ENCODE results near the gene EVA1C. TPM values are rescaled to one million over a fixed set of nuclear protein-coding genes. Genes with fewer than 3 reads are reported as not detected.

The EVA1C gene
- total and polyA plus RNA-seq, 2 donors (not counting 1 experiment from before 2014, with no cell fraction given), result 0.84 to 1.6 TPM

GRCh38 chr21:32382108-32382644 is 30.3 kb upstream of the EVA1C start:
- intact Hi-C loops (cut with micrococcal nuclease), result no loop called here
- CTCF ChIA-PET, result no interaction called here

GRCh38 chr21:32383812-32384211 is 28.7 kb upstream of the EVA1C start:
- TF ChIP-seq CTCF (IDR thresholded peaks at IDR 0.05) (no peak), EZH2 (IDR thresholded peaks at IDR 0.05; ENCODE audit: borderline replicate concordance, insufficient read depth, low read depth, low read length, poor library complexity, severe bottlenecking) (no peak)
- no peaks in the 10 kb centered on the region for H3K9me3 ChIP-seq (ENCODE audit: control extremely low read depth in 1 of 3, control insufficient read depth in 2 of 3, insufficient read depth in 1 of 3, low read length in 2 of 3)
- CTCF ChIA-PET, result interaction anchor here (1.1 kb wide), 1 partner anchor 217 kb away, joined by 8 read pairs; no protein-coding TSS in a partner anchor
- peaks cover 35% of the 10 kb centered on the region for H4K20me1 ChIP-seq (ENCODE audit: control insufficient read depth, insufficient read depth, low read length, poor library complexity, severe bottlenecking)
- Mint-ChIP-seq H3K4me1 (peaks cover 2% of the 10 kb centered on the region), H3K9me3 (ENCODE audit: insufficient read depth) (no peaks in the 10 kb centered on the region), H3K27ac (no peak overlapping the region), H3K27me3 (no peaks in the 10 kb centered on the region), H3K4me3 (no peak overlapping the region)
- DNase-seq (no peak), ATAC-seq (ENCODE audit: low read depth) (no peak)
- H3K4me3 ChIP-seq (ENCODE audit: control extremely low read depth in 1 of 5, extremely low read depth in 1 of 5, insufficient read depth in 1 of 5, low read depth in 2 of 5, low read length in 4 of 5), result no peak overlapping the region
- no peaks in the 10 kb centered on the region for H3K4me1 ChIP-seq (ENCODE audit: control insufficient read depth in 2 of 2, insufficient read depth in 2 of 2, low read length in 2 of 2)
- POLR2A ChIA-PET, result no interaction called here
- H3K9ac ChIP-seq (ENCODE audit: low read length), result no peak overlapping the region
- intact Hi-C loops (cut with micrococcal nuclease), result no loop called here
- H3K27me3 ChIP-seq (replicated peaks in 1 of 4; ENCODE audit: control extremely low read depth in 1 of 4, control insufficient read depth in 3 of 4, insufficient read depth in 4 of 4, low read length in 3 of 4), result no peaks in the 10 kb centered on the region
- WGBS (ENCODE audit: insufficient coverage), result 97% methylated on average over 6 of the region's 6 CpGs
- H3K27ac ChIP-seq (ENCODE audit: low read length in 2 of 2), result no peak overlapping the region
- H3K79me2 ChIP-seq (ENCODE audit: control insufficient read depth, insufficient read depth, low read length), result peaks cover 32% of the 10 kb centered on the region
- H3K4me2 ChIP-seq (replicated peaks; ENCODE audit: low read depth, low read length, poor library complexity, severe bottlenecking), result no peak overlapping the region
- H2AFZ ChIP-seq (ENCODE audit: insufficient read depth, low read depth, low read length, poor library complexity, severe bottlenecking), result no peak overlapping the region
- peaks cover 6 to 66% of the 10 kb centered on the region in 2 experiments for H3K36me3 ChIP-seq (replicated peaks in 1 of 2; ENCODE audit: control extremely low read depth in 1 of 2, control insufficient read depth in 1 of 2, extremely low read depth in 1 of 2, insufficient read depth in 2 of 2, low read length in 1 of 2)

More at GRCh38 chr21:32382108-32382644, 30.3 kb upstream of the EVA1C start:
- WGBS (ENCODE audit: insufficient coverage), result 94% methylated on average over 7 of the region's 10 CpGs
- no peak overlapping the region for H3K27ac Mint-ChIP-seq
- H2AFZ ChIP-seq (ENCODE audit: insufficient read depth, low read depth, low read length, poor library complexity, severe bottlenecking), result no peak overlapping the region
- H3K4me3 ChIP-seq (ENCODE audit: control extremely low read depth in 1 of 5, extremely low read depth in 1 of 5, insufficient read depth in 1 of 5, low read depth in 2 of 5, low read length in 4 of 5), result no peak overlapping the region
- H3K79me2 ChIP-seq (ENCODE audit: control insufficient read depth, insufficient read depth, low read length), result peaks cover 16% of the 10 kb centered on the region
- no peaks in the 10 kb centered on the region for H3K27me3 Mint-ChIP-seq
- DNase-seq (no peak), ATAC-seq (ENCODE audit: low read depth) (no peak)
- H3K9ac ChIP-seq (ENCODE audit: low read length), result no peak overlapping the region
- TF ChIP-seq CTCF (IDR thresholded peaks at IDR 0.05) (no peak), EZH2 (IDR thresholded peaks at IDR 0.05; ENCODE audit: borderline replicate concordance, insufficient read depth, low read depth, low read length, poor library complexity, severe bottlenecking) (no peak)
- H3K27me3 ChIP-seq (replicated peaks in 1 of 4; ENCODE audit: control extremely low read depth in 1 of 4, control insufficient read depth in 3 of 4, insufficient read depth in 4 of 4, low read length in 3 of 4), result no peaks in the 10 kb centered on the region
- no peaks in the 10 kb centered on the region for H3K9me3 Mint-ChIP-seq (ENCODE audit: insufficient read depth)
- POLR2A ChIA-PET, result no interaction called here
- H3K36me3 ChIP-seq (replicated peaks in 1 of 2; ENCODE audit: control extremely low read depth in 1 of 2, control insufficient read depth in 1 of 2, extremely low read depth in 1 of 2, insufficient read depth in 2 of 2, low read length in 1 of 2), result peaks cover 6 to 70% of the 10 kb centered on the region in 2 experiments
- peaks cover 19% of the 10 kb centered on the region for H4K20me1 ChIP-seq (ENCODE audit: control insufficient read depth, insufficient read depth, low read length, poor library complexity, severe bottlenecking)
- H3K4me2 ChIP-seq (replicated peaks; ENCODE audit: low read depth, low read length, poor library complexity, severe bottlenecking), result no peak overlapping the region
- H3K27ac ChIP-seq (ENCODE audit: low read length in 2 of 2), result no peak overlapping the region
- no peak overlapping the region for H3K4me3 Mint-ChIP-seq
- no peaks in the 10 kb centered on the region for H3K4me1 ChIP-seq (ENCODE audit: control insufficient read depth in 2 of 2, insufficient read depth in 2 of 2, low read length in 2 of 2)
- no peaks in the 10 kb centered on the region for H3K4me1 Mint-ChIP-seq
- H3K9me3 ChIP-seq (ENCODE audit: control extremely low read depth in 1 of 3, control insufficient read depth in 2 of 3, insufficient read depth in 1 of 3, low read length in 2 of 3), result no peaks in the 10 kb centered on the region
